Ishikawa (cell line): ENCODE data around the gene HOXB7.

Source experiments
- CEBPB ChIP-seq: IDR thresholded peaks from 2 replicates; pipeline ENCODE4 v1.6.1; 2012
- CREB1 ChIP-seq: IDR thresholded peaks from 2 replicates; pipeline ENCODE4 v1.6.1; 2012; ENCODE audit warnings: low read depth
- EGR1 ChIP-seq: IDR thresholded peaks from 2 replicates; pipeline ENCODE4 v1.6.1; 2012
- EP300 ChIP-seq: IDR thresholded peaks from 2 replicates; pipeline ENCODE4 v1.6.1; 2012; ENCODE audit warnings: borderline replicate concordance
- FOXM1 ChIP-seq: IDR thresholded peaks from 2 replicates; pipeline ENCODE4 v1.6.1; 2012; ENCODE audit warnings: low read depth, borderline replicate concordance
- NFIC ChIP-seq: IDR thresholded peaks from 2 replicates; pipeline ENCODE4 v1.6.1; 2012
- RAD21 ChIP-seq: IDR thresholded peaks from 2 replicates; pipeline ENCODE4 v1.6.1; 2012; ENCODE audit warnings: low read depth
- REST ChIP-seq: IDR thresholded peaks from 2 replicates; pipeline ENCODE4 v1.6.1; 2012; ENCODE audit warnings: low read depth, mild to moderate bottlenecking
- TAF1 ChIP-seq: IDR thresholded peaks from 2 replicates; pipeline ENCODE4 v1.6.1; 2012; ENCODE audit warnings: low read depth, mild to moderate bottlenecking
- TCF12 ChIP-seq: IDR thresholded peaks from 2 replicates; pipeline ENCODE4 v1.6.1; 2012; ENCODE audit warnings: low read depth
- TEAD4 ChIP-seq: IDR thresholded peaks from 2 replicates; pipeline ENCODE4 v1.6.1; 2012
- USF1 ChIP-seq: IDR thresholded peaks from 2 replicates; pipeline ENCODE4 v1.6.1; 2012
- YY1 ChIP-seq: IDR thresholded peaks from 2 replicates; pipeline ENCODE4 v1.6.1; 2012; ENCODE audit warnings: low read depth
- ZBTB7A ChIP-seq: IDR thresholded peaks from 2 replicates; pipeline ENCODE4 v1.6.1; 2012; ENCODE audit warnings: low read depth
- TF ChIP-seq, protein P1 (sequence below): IDR thresholded peaks from 2 replicates; pipeline ENCODE4 v1.6.1; 2012

The HOXB7 gene

DNA sequence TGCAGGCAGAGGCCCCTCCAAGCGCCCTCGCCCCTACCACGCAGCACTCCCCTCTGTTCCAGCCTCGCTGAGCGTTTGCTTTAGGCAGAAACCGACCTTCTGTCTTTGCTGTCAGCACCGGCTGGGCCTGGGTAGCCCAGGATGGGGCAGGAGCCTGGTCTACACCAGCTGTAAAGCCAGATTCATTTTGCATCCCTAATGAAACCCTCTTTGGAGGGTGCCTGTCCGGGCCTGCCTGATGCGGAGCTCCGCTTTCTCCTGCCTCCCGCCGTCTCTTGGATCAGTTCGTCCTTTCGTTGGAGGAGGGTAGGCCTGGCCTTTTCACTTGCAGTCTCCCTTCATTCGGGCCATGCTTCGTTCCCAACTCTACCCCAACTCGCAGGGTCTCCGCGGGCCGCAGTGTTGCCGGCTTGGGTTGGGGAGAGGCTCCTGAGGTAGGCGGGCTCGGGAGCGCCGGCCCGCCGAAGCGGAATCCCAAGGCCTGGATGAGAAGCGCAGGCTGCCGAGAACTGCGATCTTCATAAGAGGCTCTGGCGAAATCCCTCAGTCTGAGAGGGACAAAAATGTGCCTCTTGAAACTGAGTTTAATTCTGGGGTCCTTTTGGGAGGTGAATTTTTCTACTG lies 9.1 kb upstream of the HOXB7 start:
- TF ChIP-seq YY1, result no peak
- no peak for TF ChIP-seq REST
- TF ChIP-seq CREB1, result no peak
- no peak for TF ChIP-seq RAD21
- TF ChIP-seq TEAD4, result no peak
- TF ChIP-seq EP300, result no peak
- TF ChIP-seq CEBPB, result no peak
- TF ChIP-seq ZBTB7A, result no peak
- TF ChIP-seq TAF1, result no peak
- no peak for TF ChIP-seq NFIC
- no peak for TF ChIP-seq FOXM1
- TF ChIP-seq TCF12, result no peak
- TF ChIP-seq USF1, result no peak
- TF ChIP-seq, protein P1, sequence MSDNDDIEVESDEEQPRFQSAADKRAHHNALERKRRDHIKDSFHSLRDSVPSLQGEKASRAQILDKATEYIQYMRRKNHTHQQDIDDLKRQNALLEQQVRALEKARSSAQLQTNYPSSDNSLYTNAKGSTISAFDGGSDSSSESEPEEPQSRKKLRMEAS, result no peak
- no peak for TF ChIP-seq EGR1

- TF ChIP-seq ZBTB7A (no peak), RAD21 (peak; percentile 92), EP300 (no peak)
Observed at GRCh38 chr17:48618256-48618896, 7.6 kb upstream of the HOXB7 start.

DNA sequence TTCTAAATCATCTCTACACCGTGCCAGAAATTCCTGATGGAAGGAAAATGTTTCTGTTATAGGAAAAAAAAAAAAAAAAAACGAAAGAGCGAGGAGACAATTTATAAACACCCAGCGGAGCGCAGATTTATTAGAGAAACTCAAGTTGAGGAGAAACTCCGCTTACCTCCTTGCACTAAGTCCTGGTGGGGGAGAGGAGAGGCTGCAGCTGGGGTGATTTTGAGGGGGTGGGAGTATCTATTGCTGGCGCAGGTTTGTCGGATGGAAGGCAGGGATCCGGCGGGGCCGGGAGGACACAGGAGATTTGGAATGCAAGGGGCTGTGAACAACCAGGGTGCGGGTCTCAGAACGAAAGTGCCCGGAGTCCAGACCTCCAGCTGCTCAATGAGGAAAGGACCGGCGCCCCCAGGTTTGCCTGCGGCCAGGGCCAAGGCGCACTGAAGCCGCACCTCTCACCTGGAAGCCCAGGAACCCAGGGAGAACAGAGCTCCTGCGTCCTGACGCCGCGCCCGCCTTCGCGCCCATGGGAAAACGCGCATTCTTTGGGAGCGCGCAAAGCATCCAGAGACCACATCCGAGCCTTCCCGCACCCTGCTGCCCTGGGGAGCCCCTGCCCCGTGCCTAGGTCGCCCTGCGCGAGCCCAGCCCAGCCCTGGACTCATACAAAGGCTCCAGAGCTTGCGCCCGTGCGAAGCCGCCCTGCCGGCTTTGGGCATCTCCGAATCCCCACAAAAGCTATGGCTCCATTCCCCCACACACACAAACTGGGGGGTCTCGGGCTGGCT lies 6.8 kb upstream of the HOXB7 start:
- TF ChIP-seq TEAD4 (peak; percentile 36; the same call in 1 of the 2 replicates), CREB1 (no peak), TAF1 (0 out of 2 replicates have a peak, but pooled peaks have one; percentile 22)
- TF ChIP-seq, protein P1, result peak; percentile 34; the same call in 1 of the 2 replicates

GRCh38 chr17:48616717-48617470 lies 6.1 kb upstream of the HOXB7 start:
- TF ChIP-seq ZBTB7A, result no peak
- no peak for TF ChIP-seq FOXM1
- no peak for TF ChIP-seq TCF12
- TF ChIP-seq TEAD4, result no peak
- TF ChIP-seq CEBPB, result no peak
- TF ChIP-seq REST, result no peak
- TF ChIP-seq RAD21, result no peak
- TF ChIP-seq USF1, result no peak
- TF ChIP-seq EP300, result no peak
- no peak for TF ChIP-seq CREB1
- no peak for TF ChIP-seq YY1
- TF ChIP-seq TAF1, result no peak
- TF ChIP-seq EGR1, result no peak
- TF ChIP-seq, protein P1, result no peak
- no peak for TF ChIP-seq NFIC
